GM18505 (cell line): ENCODE data around the gene ZNF205.
"Not testable (repeated sequence)": the region's sequence is repeated elsewhere in the genome, so short reads cannot be mapped to it uniquely, and the experiment has no call there.

Experiments
- ATAC-seq: cut with Tn5 transposase; IDR thresholded peaks from one replicate; pipeline ENCODE4 v1.9.1; 2021; ENCODE audit not compliant: unreplicated experiment
- POLR2A ChIP-seq: IDR thresholded peaks from 4 replicates; pipeline ENCODE4 v1.6.1; 2011; ENCODE audit warnings: borderline replicate concordance; ENCODE audit not compliant: insufficient read depth, insufficient read length; ENCODE audit errors: extremely low read depth

ZNF205 gene

DNA sequence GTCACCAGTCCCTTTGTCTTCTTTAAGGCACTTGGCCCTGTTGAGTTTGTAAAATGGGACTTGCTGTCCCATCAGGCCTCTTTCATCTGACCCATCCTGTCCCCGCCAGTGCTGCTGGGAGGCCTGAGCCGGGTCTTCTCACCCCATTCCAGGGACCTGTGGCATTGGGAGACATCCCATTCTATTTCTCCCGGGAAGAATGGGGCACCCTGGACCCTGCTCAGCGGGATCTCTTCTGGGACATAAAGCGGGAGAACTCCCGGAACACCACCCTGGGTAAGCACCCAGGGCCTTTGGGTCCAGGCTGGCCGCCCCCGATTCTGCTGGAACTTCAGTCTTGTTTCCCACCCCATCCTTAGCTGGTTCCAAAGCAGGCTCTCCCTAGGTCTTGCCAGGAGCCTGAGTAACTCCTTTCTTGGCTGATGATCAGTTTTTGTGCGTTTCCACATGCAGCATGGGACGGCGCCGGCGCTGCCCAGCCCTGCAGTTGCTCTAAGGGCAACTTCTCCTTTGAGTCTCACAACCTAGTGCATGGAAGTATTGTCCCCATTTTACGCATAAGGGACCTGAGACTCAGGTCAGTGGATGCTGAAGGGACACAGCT, 26.5 kb downstream of the ZNF205 start:
- no peak for TF ChIP-seq POLR2A
- no peak for ATAC-seq

GRCh38 chr16:3139561-3139960, 27.2 kb downstream of the ZNF205 start:
- not testable (repeated sequence) for ATAC-seq

DNA sequence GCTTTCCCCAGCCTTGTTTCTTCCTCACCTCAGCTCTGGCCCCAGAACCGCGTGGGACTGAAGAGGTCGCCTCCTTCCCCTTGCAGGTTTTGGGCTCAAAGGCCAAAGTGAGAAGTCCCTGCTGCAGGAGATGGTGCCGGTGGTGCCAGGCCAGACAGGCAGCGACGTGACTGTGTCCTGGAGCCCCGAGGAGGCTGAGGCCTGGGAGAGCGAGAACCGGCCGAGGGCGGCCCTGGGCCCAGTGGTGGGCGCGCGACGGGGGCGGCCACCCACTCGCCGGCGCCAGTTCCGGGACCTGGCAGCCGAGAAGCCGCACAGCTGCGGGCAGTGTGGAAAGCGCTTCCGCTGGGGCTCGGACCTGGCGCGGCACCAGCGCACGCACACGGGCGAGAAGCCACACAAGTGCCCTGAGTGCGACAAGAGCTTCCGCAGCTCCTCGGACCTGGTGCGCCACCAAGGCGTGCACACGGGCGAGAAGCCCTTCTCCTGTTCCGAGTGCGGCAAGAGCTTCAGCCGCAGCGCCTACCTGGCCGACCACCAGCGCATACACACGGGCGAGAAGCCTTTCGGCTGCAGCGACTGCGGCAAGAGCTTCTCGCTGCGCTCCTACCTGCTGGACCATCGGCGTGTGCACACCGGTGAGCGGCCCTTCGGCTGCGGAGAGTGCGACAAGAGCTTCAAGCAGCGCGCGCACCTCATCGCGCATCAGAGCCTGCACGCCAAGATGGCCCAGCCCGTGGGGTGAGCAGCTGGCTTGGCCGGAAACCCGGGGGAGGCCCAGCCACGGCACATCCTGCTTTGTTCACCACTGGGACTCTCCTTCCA, 28.4 kb downstream of the ZNF205 start:
- TF ChIP-seq POLR2A: no peak
- no peak for ATAC-seq

GRCh38 chr16:3141781-3142311, 29.5 kb downstream of the ZNF205 start:
- ATAC-seq: no peak

DNA sequence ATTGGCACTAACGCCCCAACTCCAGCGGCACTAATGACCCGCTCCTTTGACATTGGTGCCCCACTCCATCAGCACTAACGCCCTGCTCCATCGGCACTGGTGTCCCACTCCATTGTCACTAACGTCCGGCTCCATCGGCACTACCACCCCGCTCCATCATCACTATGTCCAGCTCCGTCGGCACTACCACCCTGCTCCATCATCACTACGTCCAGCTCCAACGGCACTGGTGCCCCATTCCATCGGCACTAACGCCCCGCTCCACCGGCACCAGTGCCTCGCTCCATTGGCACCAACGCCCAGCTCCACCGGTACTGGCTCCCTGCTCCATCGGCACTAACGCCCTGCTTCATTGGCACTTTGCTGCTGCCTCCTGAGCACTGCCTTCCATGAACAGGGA, 29.9 kb downstream of the ZNF205 start:
- no peak for ATAC-seq
- TF ChIP-seq POLR2A: no peak

More at GRCh38 chr16:3141781-3142311, 29.5 kb downstream of the ZNF205 start:
- TF ChIP-seq POLR2A: no peak

- no peak for ATAC-seq
- TF ChIP-seq POLR2A: no peak
These were observed 30.4 kb downstream of the ZNF205 start for GRCh38 chr16:3142770-3143169.

- TF ChIP-seq POLR2A: no peak
- no peak for ATAC-seq
These were observed 30.8 kb downstream of the ZNF205 start for GRCh38 chr16:3143189-3143588.

DNA sequence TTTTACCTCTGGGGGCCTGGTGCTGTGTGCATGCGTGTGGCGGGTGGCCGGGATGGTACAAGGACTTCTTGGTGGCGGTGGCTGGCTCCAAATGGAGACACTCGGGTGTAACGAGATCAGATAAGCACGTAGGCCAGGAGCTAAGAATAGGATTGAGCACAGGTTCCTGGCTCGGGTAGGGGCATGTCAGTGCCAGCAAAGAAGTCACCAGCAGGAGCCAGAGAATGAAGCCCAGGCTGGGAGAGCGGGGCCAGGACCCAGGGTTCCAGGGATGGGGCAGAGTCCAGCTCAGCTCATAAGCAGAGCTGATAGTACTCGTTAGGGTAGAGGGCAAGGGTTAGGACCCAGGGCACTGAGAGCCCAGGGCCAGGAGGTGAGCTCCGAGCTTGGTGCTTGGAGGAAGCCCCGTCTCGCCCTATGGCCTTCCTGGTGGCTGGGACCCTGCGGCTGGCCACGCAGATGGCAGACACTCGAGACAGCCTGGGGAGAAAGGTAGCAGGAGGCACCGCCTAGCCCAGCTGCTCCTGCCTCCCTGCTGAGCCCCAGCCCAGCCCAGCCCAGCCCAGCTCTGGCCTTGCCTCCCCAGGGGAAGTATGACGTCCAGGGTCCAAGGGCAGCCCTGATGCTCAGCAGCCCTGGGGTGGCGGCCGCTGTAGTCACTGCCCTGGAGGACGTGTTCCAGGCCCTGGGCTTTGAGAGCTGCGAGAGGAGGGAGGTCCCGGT, 31.4 kb downstream of the ZNF205 start:
- ATAC-seq: no peak
- TF ChIP-seq POLR2A: no peak

DNA sequence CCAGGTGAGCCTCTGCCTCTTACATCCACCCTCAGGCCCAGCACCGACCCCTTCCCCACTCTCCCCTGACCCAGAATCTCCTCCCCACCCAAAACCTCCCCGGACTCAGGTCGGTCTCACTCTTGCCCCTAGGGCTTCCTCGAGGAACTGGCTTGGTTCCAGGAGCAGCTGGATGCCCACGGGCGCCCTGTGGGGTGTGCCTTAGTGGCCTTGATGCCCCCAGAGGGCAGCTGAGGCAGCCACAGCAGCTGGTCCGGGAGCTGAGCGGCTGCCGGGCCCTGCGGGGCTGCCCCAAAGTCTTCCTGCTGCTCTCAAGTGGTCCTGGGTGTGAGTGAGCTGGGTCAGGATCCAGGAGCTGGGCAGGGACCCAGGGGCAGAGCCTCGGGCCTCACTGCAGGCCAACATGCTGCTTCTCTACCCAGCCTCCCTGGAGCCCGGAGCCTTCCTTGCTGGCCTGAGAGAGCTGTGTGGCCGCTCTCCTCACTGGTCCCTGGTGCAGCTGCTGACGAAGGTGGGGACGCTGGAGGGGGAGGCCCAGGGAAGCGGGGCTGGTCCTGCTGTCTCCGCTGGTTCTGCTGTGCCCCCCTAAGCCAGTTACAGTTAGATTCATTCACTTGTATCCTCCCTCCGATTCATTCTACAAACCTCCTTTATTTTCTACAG, 32.1 kb downstream of the ZNF205 start:
- no peak for TF ChIP-seq POLR2A
- ATAC-seq: no peak

GRCh38 chr16:3145151-3145550, 32.8 kb downstream of the ZNF205 start:
- ATAC-seq: no peak
- TF ChIP-seq POLR2A: no peak

DNA sequence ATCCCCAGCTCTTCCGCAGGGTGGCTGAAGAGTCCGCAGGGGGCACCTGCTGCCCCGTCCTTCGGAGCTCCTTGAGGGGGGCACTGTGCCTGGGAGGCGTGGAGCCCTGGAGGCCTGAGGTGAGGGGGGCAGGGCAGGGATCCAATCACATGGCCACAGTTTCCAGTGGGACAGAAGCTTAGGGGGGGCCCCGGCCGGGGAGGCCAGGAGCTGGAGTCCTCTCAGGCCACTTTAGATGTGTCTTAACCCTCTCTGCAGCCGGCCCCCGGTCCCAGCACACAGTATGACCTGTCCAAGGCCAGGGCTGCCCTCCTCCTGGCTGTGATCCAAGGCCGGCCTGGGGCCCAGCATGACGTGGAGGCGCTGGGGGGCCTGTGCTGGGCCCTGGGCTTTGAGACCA, 33.3 kb downstream of the ZNF205 start:
- ATAC-seq: no peak

DNA sequence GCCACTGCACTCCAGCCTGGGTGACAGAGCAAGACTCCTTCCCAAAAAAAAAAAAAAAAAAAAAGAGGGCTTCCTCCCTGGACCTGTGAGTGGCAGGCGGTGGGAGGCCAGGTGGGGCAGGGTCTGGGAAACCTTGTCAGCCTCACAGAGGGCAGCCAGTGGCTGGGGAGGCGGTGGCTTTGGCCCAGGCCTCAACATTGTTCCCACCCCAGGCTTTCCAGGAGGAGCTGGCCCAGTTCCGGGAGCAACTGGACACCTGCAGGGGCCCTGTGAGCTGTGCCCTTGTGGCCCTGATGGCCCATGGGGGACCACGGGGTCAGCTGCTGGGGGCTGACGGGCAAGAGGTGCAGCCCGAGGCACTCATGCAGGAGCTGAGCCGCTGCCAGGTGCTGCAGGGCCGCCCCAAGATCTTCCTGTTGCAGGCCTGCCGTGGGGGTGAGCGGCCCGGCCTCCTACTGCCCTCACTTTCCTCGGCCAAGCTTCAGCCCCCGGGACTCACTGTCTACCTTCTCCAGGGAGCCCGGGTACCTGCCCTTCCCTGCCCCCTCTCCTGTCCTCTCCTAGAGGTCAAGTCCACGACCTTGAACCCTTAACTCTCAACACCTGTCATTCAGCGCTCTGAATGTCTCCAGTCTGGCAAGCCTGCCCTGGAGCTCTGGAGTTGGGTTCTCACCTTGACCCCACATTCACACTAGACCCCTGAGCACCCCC, 34.8 kb downstream of the ZNF205 start:
- no peak for ATAC-seq
- no peak for TF ChIP-seq POLR2A

More for the DNA sequence above, 33.3 kb downstream of the ZNF205 start:
- no peak for TF ChIP-seq POLR2A

GRCh38 chr16:3147757-3148104, 35.3 kb downstream of the ZNF205 start:
- ATAC-seq: no peak

More at GRCh38 chr16:3147757-3148104, 35.3 kb downstream of the ZNF205 start:
- no peak for TF ChIP-seq POLR2A
